ENCODE results near the gene TUBB2B.

- no peak for TF ChIP-seq SIN3A (IDR thresholded peaks at IDR 0.05; ENCODE audit: borderline replicate concordance, insufficient read depth, low read length)
- 0 out of 2 replicates have a peak, but pooled peaks have one; percentile 18 for TF ChIP-seq POLR2AphosphoS5 (IDR thresholded peaks at IDR 0.05; ENCODE audit: low read depth, low read length)
- no peak for TF ChIP-seq REST (IDR thresholded peaks at IDR 0.05; ENCODE audit: insufficient read depth in 1 of 2, low read depth in 2 of 2, low read length in 2 of 2)
- TF ChIP-seq TAF1 (IDR thresholded peaks at IDR 0.05; ENCODE audit: borderline replicate concordance, insufficient read depth, low read length) = no peak
- no peak for TF ChIP-seq FOXP2 (optimal IDR thresholded peaks at IDR 0.05; ENCODE audit: borderline replicate concordance, extremely low read depth, extremely low read length, insufficient read depth)
Observed at GRCh38 chr6:3272911-3273547, 45.6 kb upstream of the TUBB2B start.
